Activated CD8-positive, alpha-beta memory T cell treated with anti-CD3 and anti-CD28 coated beads, Interleukin-2, amount 50 U/mL, for 4 hours (primary cell): Measurements from ENCODE around the gene FXYD6.

Experiments used
- DNase-seq: peaks from one replicate; pipeline ENCODE4 v3.0.0-alpha.2; 2020

The FXYD6 gene

GRCh38 chr11:117883063-117883462, 6.6 kb upstream of the FXYD6 start:
- no peak for DNase-seq

- DNase-seq: no peak
These were observed 6.0 kb upstream of the FXYD6 start for GRCh38 chr11:117882311-117882905.

- DNase-seq: no peak
These were observed 4.8 kb upstream of the FXYD6 start for GRCh38 chr11:117881217-117881616.

- DNase-seq: no peak
These were observed 3.3 kb upstream of the FXYD6 start for GRCh38 chr11:117879516-117880480.

- DNase-seq: no peak
These were observed 2.5 kb upstream of the FXYD6 start for GRCh38 chr11:117878939-117879475.

- no peak for DNase-seq
These were observed 2.0 kb upstream of the FXYD6 start for GRCh38 chr11:117878314-117878938.

- no peak for DNase-seq
These were observed 794 bp upstream of the FXYD6 start for GRCh38 chr11:117877120-117877784.

- DNase-seq: no peak
These were observed 458 bp downstream of the FXYD6 start for GRCh38 chr11:117876059-117876340.

- peak; percentile 37 for DNase-seq
These were observed 938 bp downstream of the FXYD6 start for GRCh38 chr11:117875382-117876058.

- no peak for DNase-seq
These were observed 1.5 kb downstream of the FXYD6 start for GRCh38 chr11:117874910-117875381.

GRCh38 chr11:117874253-117874909, 2.1 kb downstream of the FXYD6 start:
- DNase-seq: no peak

- DNase-seq: no peak
These were observed 2.7 kb downstream of the FXYD6 start for GRCh38 chr11:117873828-117874125.

- DNase-seq: no peak
These were observed 3.3 kb downstream of the FXYD6 start for GRCh38 chr11:117872975-117873827.

- DNase-seq: no peak
These were observed 4.0 kb downstream of the FXYD6 start for GRCh38 chr11:117872420-117872961.

GRCh38 chr11:117871784-117872183, 4.7 kb downstream of the FXYD6 start:
- DNase-seq: no peak

- no peak for DNase-seq
These were observed 5.3 kb downstream of the FXYD6 start for GRCh38 chr11:117871160-117871559.

- DNase-seq: no peak
These were observed 6.1 kb downstream of the FXYD6 start for GRCh38 chr11:117870103-117870952.

GRCh38 chr11:117869604-117870003, 6.9 kb downstream of the FXYD6 start:
- no peak for DNase-seq

- no peak for DNase-seq
These were observed 7.5 kb downstream of the FXYD6 start for GRCh38 chr11:117868815-117869561.
